Hematopoietic multipotent progenitor cell (in vitro differentiated cells): ENCODE data around the gene ELK1. TPM values are rescaled to one million over a fixed set of nuclear protein-coding genes. Genes with fewer than 3 reads are reported as not detected.

Experiments
- small RNA-seq: library from RNA; depleted of rRNA; stranded (forward); fragments of <200 nt; gene quantifications from one replicate; pipeline ENCODE3, GENCODE V24; 2012
- total RNA-seq: library from RNA; depleted of rRNA; stranded (reverse); fragments of >200 nt; gene quantifications from one replicate; pipeline ENCODE4 v1.2.3, GENCODE V29; 2012

ELK1 gene
- total RNA-seq, 1 donor: 25.9 TPM

Small RNA genes lying within 50 kb of the gene (small RNA-seq; reads per million reads assigned to genes)
- not detected for gene MIR4769

Other genes with a start within 250 kb of the ELK1 start
- 5.1 TPM for gene ZNF41, start 167.3 kb downstream of the ELK1 start, total RNA-seq
- gene ARAF, start 89.4 kb downstream of the ELK1 start, total RNA-seq: 40.7 TPM
- 43.1 TPM for gene TIMP1, start 68.1 kb downstream of the ELK1 start, total RNA-seq
- 0.27 TPM for gene SYN1, start 30.7 kb downstream of the ELK1 start, total RNA-seq
- gene CFP, start 20.6 kb downstream of the ELK1 start, total RNA-seq: 23.7 TPM
- gene UXT, start 8.6 kb upstream of the ELK1 start, total RNA-seq: 257 TPM
- 3.8 TPM for gene ZNF81, start 186.3 kb upstream of the ELK1 start, total RNA-seq